SK-N-SH treated with all-trans-retinoic acid at 6 μM for 48 hours (cell line): ENCODE measurements around the gene TLNRD1.

Source experiments
- ATAC-seq: fragments of 200-7000 bp; cut with Tn5 transposase; 3 replicates; pipeline ENCODE4 v1.9.1; 2020; ENCODE audit warnings: mild to moderate bottlenecking, moderate library complexity
- ARNTL ChIP-seq: fragments of 450-650 bp; formaldehyde crosslinking; IDR thresholded peaks from 2 replicates; pipeline ENCODE4 v1.5.0; 2020; ENCODE audit warnings: low read depth, mild to moderate bottlenecking, moderate library complexity, borderline replicate concordance
- BACH2 ChIP-seq: fragments of 250-450 bp; sonication (Bioruptor Pico); IDR thresholded peaks from 2 replicates; pipeline ENCODE4 v1.9.0; 2021; ENCODE audit warnings: mild to moderate bottlenecking, borderline replicate concordance
- CREB5 ChIP-seq: fragments of 250-450 bp; sonication (Bioruptor Pico); IDR thresholded peaks from 2 replicates; pipeline ENCODE4 v1.5.1; 2020; ENCODE audit warnings: low read depth, mild to moderate bottlenecking, moderate library complexity
- CSDC2 ChIP-seq: fragments of 250-450 bp; sonication (Bioruptor Pico); IDR thresholded peaks from 2 replicates; pipeline ENCODE4 v1.5.0; 2020; ENCODE audit warnings: mild to moderate bottlenecking, moderate library complexity
- ESRRG ChIP-seq: fragments of 250-450 bp; sonication (Bioruptor Pico); IDR thresholded peaks from 2 replicates; pipeline ENCODE4 v1.6.1; 2021; ENCODE audit warnings: mild to moderate bottlenecking
- GLIS3 ChIP-seq: fragments of 250-450 bp; sonication (Bioruptor Pico); IDR thresholded peaks from 2 replicates; pipeline ENCODE4 v1.5.0; 2020; ENCODE audit warnings: mild to moderate bottlenecking, moderate library complexity
- ISL1 ChIP-seq: fragments of 250-450 bp; sonication (Bioruptor Pico); IDR thresholded peaks from 2 replicates; pipeline ENCODE4 v2.1.2; 2022; ENCODE audit warnings: mild to moderate bottlenecking, moderate library complexity
- OSR1 ChIP-seq: fragments of 250-450 bp; sonication (Bioruptor Pico); IDR thresholded peaks from 2 replicates; pipeline ENCODE4 v1.8.0; 2022; ENCODE audit warnings: moderate library complexity, mild to moderate bottlenecking, inconsistent platforms
- PATZ1 ChIP-seq: fragments of 250-450 bp; sonication (Bioruptor Pico); IDR thresholded peaks from 2 replicates; pipeline ENCODE4 v1.8.0; 2020; ENCODE audit warnings: mild to moderate bottlenecking, moderate library complexity, borderline replicate concordance
- RARB ChIP-seq: fragments of 250-450 bp; sonication (Bioruptor Pico); IDR thresholded peaks from 2 replicates; pipeline ENCODE4 v1.8.0; 2021; ENCODE audit warnings: mild to moderate bottlenecking, moderate library complexity
- SNAI2 ChIP-seq: fragments of 250-450 bp; sonication (Bioruptor Pico); IDR thresholded peaks from 2 replicates; pipeline ENCODE4 v1.5.0; 2020; ENCODE audit warnings: mild to moderate bottlenecking, moderate library complexity
- TCF4 ChIP-seq: fragments of 250-450 bp; sonication (Bioruptor Pico); IDR thresholded peaks from 2 replicates; pipeline ENCODE4 v1.8.0; 2021; ENCODE audit warnings: mild to moderate bottlenecking, moderate library complexity, borderline replicate concordance
- TOX ChIP-seq: fragments of 250-450 bp; sonication (Bioruptor Pico); IDR thresholded peaks from 2 replicates; pipeline ENCODE4 v1.8.0; 2021; ENCODE audit warnings: mild to moderate bottlenecking, moderate library complexity, borderline replicate concordance
- ZC3H10 ChIP-seq: fragments of 250-450 bp; sonication (Bioruptor Pico); IDR thresholded peaks from 2 replicates; pipeline ENCODE4 v1.5.1; 2021; ENCODE audit warnings: mild to moderate bottlenecking, moderate library complexity
- ZFP3 ChIP-seq: fragments of 250-450 bp; sonication (Bioruptor Pico); IDR thresholded peaks from 2 replicates; pipeline ENCODE4 v1.5.0; 2020; ENCODE audit warnings: mild to moderate bottlenecking, moderate library complexity
- ZNF565 ChIP-seq: fragments of 450-650 bp; formaldehyde crosslinking; conservative IDR thresholded peaks from 2 replicates; pipeline ENCODE4 v1.5.0; 2020; ENCODE audit warnings: low read depth, mild to moderate bottlenecking, moderate library complexity
- ZNF70 ChIP-seq: fragments of 450-650 bp; formaldehyde crosslinking; IDR thresholded peaks from 2 replicates; pipeline ENCODE4 v1.5.0; 2020; ENCODE audit warnings: mild to moderate bottlenecking, moderate library complexity
- ZNF8 ChIP-seq: fragments of 450-650 bp; formaldehyde crosslinking; IDR thresholded peaks from 2 replicates; pipeline ENCODE4 v1.5.0; 2020; ENCODE audit warnings: mild to moderate bottlenecking, moderate library complexity
- TF ChIP-seq, protein P1 (sequence below): fragments of 250-450 bp; sonication (Bioruptor Pico); IDR thresholded peaks from 2 replicates; pipeline ENCODE4 v1.8.0; 2021; ENCODE audit warnings: low read depth, mild to moderate bottlenecking, moderate library complexity, borderline replicate concordance
- TF ChIP-seq, protein P2 (sequence below): fragments of 250-450 bp; sonication (Bioruptor Pico); IDR thresholded peaks from 2 replicates; pipeline ENCODE4 v1.5.1; 2021; ENCODE audit warnings: mild to moderate bottlenecking, moderate library complexity
- TF ChIP-seq, protein P3 (sequence below): fragments of 250-450 bp; sonication (Bioruptor Pico); IDR thresholded peaks from 2 replicates; pipeline ENCODE4 v1.5.0; 2020; ENCODE audit warnings: mild to moderate bottlenecking, moderate library complexity

Gene TLNRD1

GRCh38 chr15:80970658-80971057 is 30.1 kb upstream of the TLNRD1 start (continued):
- no peak for TF ChIP-seq TOX (CRISPR knock-in tag)

- no peak for ATAC-seq
- TF ChIP-seq OSR1 (CRISPR knock-in tag) (no peak), GLIS3 (CRISPR knock-in tag) (no peak), ZC3H10 (CRISPR knock-in tag) (no peak), ZNF8 (no peak), ARNTL (CRISPR knock-in tag) (no peak), ZNF70 (CRISPR knock-in tag) (no peak), PATZ1 (CRISPR knock-in tag) (no peak), BACH2 (CRISPR knock-in tag) (no peak), CSDC2 (no peak), ZNF565 (no peak), RARB (CRISPR knock-in tag) (no peak), TCF4 (CRISPR knock-in tag) (no peak), TOX (CRISPR knock-in tag) (no peak), CREB5 (CRISPR knock-in tag) (no peak)
- TF ChIP-seq, protein P1, sequence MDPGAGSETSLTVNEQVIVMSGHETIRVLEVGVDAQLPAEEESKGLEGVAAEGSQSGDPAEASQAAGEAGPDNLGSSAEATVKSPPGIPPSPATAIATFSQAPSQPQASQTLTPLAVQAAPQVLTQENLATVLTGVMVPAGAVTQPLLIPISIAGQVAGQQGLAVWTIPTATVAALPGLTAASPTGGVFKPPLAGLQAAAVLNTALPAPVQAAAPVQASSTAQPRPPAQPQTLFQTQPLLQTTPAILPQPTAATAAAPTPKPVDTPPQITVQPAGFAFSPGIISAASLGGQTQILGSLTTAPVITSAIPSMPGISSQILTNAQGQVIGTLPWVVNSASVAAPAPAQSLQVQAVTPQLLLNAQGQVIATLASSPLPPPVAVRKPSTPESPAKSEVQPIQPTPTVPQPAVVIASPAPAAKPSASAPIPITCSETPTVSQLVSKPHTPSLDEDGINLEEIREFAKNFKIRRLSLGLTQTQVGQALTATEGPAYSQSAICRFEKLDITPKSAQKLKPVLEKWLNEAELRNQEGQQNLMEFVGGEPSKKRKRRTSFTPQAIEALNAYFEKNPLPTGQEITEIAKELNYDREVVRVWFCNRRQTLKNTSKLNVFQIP (CRISPR knock-in tag) = no peak
- TF ChIP-seq, all 23 proteins: peak for 0
Observed at GRCh38 chr15:80971143-80971542, 29.6 kb upstream of the TLNRD1 start.

DNA sequence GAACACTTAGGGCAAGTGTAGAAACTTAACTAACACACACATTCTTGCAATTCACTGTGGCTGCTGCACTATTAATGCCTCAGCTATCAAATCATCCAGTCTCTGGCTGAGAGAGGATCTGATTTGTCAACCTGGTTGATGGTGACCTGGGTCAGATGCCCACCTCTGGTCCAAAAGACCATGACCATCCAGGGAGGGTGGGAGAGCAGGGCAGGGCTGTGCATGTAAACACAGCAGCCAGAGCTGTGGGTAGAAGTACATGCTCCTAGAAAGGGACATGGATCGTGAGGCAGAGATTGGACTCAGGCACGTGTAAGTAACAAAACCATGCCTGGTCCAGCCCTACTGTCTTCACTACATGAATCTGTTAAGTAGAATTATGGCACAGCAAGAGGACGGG is 28.4 kb upstream of the TLNRD1 start:
- ATAC-seq = no peak
- TF ChIP-seq CSDC2 = no peak
- TF ChIP-seq, protein P2, sequence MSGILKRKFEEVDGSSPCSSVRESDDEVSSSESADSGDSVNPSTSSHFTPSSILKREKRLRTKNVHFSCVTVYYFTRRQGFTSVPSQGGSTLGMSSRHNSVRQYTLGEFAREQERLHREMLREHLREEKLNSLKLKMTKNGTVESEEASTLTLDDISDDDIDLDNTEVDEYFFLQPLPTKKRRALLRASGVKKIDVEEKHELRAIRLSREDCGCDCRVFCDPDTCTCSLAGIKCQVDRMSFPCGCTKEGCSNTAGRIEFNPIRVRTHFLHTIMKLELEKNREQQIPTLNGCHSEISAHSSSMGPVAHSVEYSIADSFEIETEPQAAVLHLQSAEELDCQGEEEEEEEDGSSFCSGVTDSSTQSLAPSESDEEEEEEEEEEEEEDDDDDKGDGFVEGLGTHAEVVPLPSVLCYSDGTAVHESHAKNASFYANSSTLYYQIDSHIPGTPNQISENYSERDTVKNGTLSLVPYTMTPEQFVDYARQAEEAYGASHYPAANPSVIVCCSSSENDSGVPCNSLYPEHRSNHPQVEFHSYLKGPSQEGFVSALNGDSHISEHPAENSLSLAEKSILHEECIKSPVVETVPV (CRISPR knock-in tag) = no peak
- TF ChIP-seq, protein P1 (CRISPR knock-in tag) = no peak
- TF ChIP-seq ZNF70 (CRISPR knock-in tag) = no peak
- no peak for TF ChIP-seq ISL1
- TF ChIP-seq CREB5 (CRISPR knock-in tag) = no peak
- no peak for TF ChIP-seq ZNF8
- TF ChIP-seq ESRRG = no peak
- no peak for TF ChIP-seq TCF4 (CRISPR knock-in tag)
- TF ChIP-seq PATZ1 (CRISPR knock-in tag) = no peak
- TF ChIP-seq, protein P3, sequence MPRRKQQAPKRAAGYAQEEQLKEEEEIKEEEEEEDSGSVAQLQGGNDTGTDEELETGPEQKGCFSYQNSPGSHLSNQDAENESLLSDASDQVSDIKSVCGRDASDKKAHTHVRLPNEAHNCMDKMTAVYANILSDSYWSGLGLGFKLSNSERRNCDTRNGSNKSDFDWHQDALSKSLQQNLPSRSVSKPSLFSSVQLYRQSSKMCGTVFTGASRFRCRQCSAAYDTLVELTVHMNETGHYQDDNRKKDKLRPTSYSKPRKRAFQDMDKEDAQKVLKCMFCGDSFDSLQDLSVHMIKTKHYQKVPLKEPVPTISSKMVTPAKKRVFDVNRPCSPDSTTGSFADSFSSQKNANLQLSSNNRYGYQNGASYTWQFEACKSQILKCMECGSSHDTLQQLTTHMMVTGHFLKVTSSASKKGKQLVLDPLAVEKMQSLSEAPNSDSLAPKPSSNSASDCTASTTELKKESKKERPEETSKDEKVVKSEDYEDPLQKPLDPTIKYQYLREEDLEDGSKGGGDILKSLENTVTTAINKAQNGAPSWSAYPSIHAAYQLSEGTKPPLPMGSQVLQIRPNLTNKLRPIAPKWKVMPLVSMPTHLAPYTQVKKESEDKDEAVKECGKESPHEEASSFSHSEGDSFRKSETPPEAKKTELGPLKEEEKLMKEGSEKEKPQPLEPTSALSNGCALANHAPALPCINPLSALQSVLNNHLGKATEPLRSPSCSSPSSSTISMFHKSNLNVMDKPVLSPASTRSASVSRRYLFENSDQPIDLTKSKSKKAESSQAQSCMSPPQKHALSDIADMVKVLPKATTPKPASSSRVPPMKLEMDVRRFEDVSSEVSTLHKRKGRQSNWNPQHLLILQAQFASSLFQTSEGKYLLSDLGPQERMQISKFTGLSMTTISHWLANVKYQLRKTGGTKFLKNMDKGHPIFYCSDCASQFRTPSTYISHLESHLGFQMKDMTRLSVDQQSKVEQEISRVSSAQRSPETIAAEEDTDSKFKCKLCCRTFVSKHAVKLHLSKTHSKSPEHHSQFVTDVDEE (CRISPR knock-in tag) = no peak
- no peak for TF ChIP-seq ZNF565
- TF ChIP-seq GLIS3 (CRISPR knock-in tag) = no peak
- no peak for TF ChIP-seq ZFP3
- TF ChIP-seq SNAI2 (CRISPR knock-in tag) = no peak
- TF ChIP-seq ARNTL (CRISPR knock-in tag) = no peak
- TF ChIP-seq OSR1 (CRISPR knock-in tag) = no peak
- no peak for TF ChIP-seq ZC3H10 (CRISPR knock-in tag)
- TF ChIP-seq TOX (CRISPR knock-in tag) = no peak
